ENCODE results near the gene NDRG3. TPM values are rescaled to one million over a fixed set of nuclear protein-coding genes. Genes with fewer than 3 reads are reported as not detected.

NDRG3 gene
- total and polyA plus RNA-seq, 10 of the 15 experiments (the other 5 are each of a cell fraction or from before 2014, with no cell fraction given) = 11.2 to 29.7 (median 14.9) TPM

- Histone ChIP-seq H2AFZ (ENCODE audit: control insufficient read depth, low read depth, low read length) (no peak overlapping the region), H3K9me3 (replicated peaks; ENCODE audit: control insufficient read depth, insufficient read depth, low read length) (no peaks in the 10 kb centered on the region), H3K27ac (ENCODE audit: control insufficient read depth, insufficient read depth) (no peak overlapping the region), H3K9ac (ENCODE audit: control insufficient read depth, insufficient read depth, low read length) (no peak overlapping the region), H4K20me1 (ENCODE audit: control insufficient read depth, insufficient read depth) (no peaks in the 10 kb centered on the region), H3K4me1 (ENCODE audit: control insufficient read depth, insufficient read depth, low read length) (peaks cover 12% of the 10 kb centered on the region), H3K4me2 (ENCODE audit: control insufficient read depth, insufficient read depth) (no peak overlapping the region), H3K4me3 (no peak overlapping the region), H3K27me3 (replicated peaks in 1 of 2; ENCODE audit: control insufficient read depth in 2 of 2, insufficient read depth in 2 of 2, low read length in 1 of 2) (no peaks in the 10 kb centered on the region), H3K36me3 (ENCODE audit: control insufficient read depth in 2 of 2, insufficient read depth in 2 of 2, low read length in 1 of 2) (no peaks in the 10 kb centered on the region), H3K79me2 (ENCODE audit: control insufficient read depth, insufficient read depth, low read length) (no peaks in the 10 kb centered on the region)
- BruUV-seq (replicated peaks) = no TSS peak
- ATAC-seq (no peak), DNase-seq (ENCODE audit: low read depth, low spot score) (no peak), FAIRE-seq (no peak)
- ChIA-PET POLR2A (no interaction called here), RAD21 (ENCODE audit: unreplicated experiment) (no interaction called here), SMC1A (ENCODE audit: uncharacterized antibody, unreplicated experiment) (interaction anchor here (1.4 kb wide), 1 partner anchor 45 kb away, joined by 3 read pairs; no protein-coding TSS in a partner anchor), CTCF (interaction anchor here (1.4 to 1.7 kb wide), 2 partner anchors 20 to 175 kb away, joined by 3 to 5 read pairs; no protein-coding TSS in a partner anchor)
- 50% methylated on average over 9 of the region's 9 CpGs for WGBS (ENCODE audit: insufficient coverage, insufficient replicate concordance, low lambda C conversion rate, missing lambda C conversion rate)
- in situ Hi-C loops (cut with MboI) = no loop called here
- intact Hi-C loops (cut with micrococcal nuclease; ENCODE audit: unreplicated experiment) = no loop called here
- TF ChIP-seq USF1 (IDR thresholded peaks at IDR 0.05; ENCODE audit: borderline replicate concordance, extremely low read length, insufficient read depth, low read depth, low read length) (no peak), POLR2AphosphoS5 (IDR thresholded peaks at IDR 0.05; ENCODE audit: low read length) (no peak), MTA3 (IDR thresholded peaks at IDR 0.05; ENCODE audit: borderline replicate concordance, low read length) (no peak), ZNF274 (IDR thresholded peaks at IDR 0.05; ENCODE audit: insufficient read depth, insufficient read length) (no peak), HSF1 (IDR thresholded peaks at IDR 0.05; ENCODE audit: low read depth, low read length) (no peak), NR2C1 (IDR thresholded peaks at IDR 0.05) (no peak), NFYA (IDR thresholded peaks at IDR 0.05; ENCODE audit: borderline replicate concordance, low read depth, low read length) (no peak), IRF5 (IDR thresholded peaks at IDR 0.05; ENCODE audit: borderline replicate concordance) (no peak), IRF3 (IDR thresholded peaks at IDR 0.05) (no peak)
These were observed 112.6 kb downstream of the NDRG3 start for GRCh38 chr20:36633285-36633772.
